Heart left ventricle (tissue), 16 donors: Measurements from ENCODE around the gene CACNA1G. TPM values are rescaled to one million over a fixed set of nuclear protein-coding genes. Genes with fewer than 3 reads are reported as not detected.

Experiments
- ATAC-seq, 4 donors: fragments of 200-7000 bp; cut with Tn5 transposase; one replicate each; pipeline ENCODE4 v1.9.1; 2020 to 2022; ENCODE audit warnings: moderate library complexity in 4 of 4, mild to moderate bottlenecking in 3 of 4, moderate number of reproducible peaks in 1 of 4
- DNase-seq, 5 donors: peaks; one replicate each; pipeline ENCODE4 v3.0.0-alpha.2; 2020
- H3K27ac ChIP-seq, 12 donors: fragments of 200-600 bp; sonication (generic) in 4 of 12; one replicate each; pipeline versions ENCODE4 v1.5.0 to v1.8.0; 2016 to 2022; ENCODE audit warnings: mild to moderate bottlenecking in 2 of 12
- H3K27me3 ChIP-seq, 9 donors: fragments of 200-600 bp; sonication (generic) in 2 of 9; one replicate each; pipeline versions ENCODE4 v1.5.1 to v1.8.0; 2016 to 2022; ENCODE audit warnings: mild to moderate bottlenecking in 3 of 9
- H3K36me3 ChIP-seq, 9 donors: fragments of 200-600 bp; sonication (generic) in 2 of 9; one replicate each; pipeline versions ENCODE4 v1.5.0 to v1.8.0; 2018 to 2022; ENCODE audit warnings: mild to moderate bottlenecking in 2 of 9
- H3K4me1 ChIP-seq, 12 donors: fragments of 200-600 bp; sonication (generic) in 4 of 12; one replicate each; pipeline versions ENCODE4 v1.5.0 to v1.8.0; 2016 to 2022; ENCODE audit warnings: mild to moderate bottlenecking in 3 of 12
- H3K4me3 ChIP-seq, 12 donors: fragments of 200-600 bp; sonication (generic) in 4 of 12; one replicate each; pipeline versions ENCODE4 v1.5.0 to v1.8.0; 2017 to 2022; ENCODE audit warnings: mild to moderate bottlenecking in 9 of 12, moderate library complexity in 4 of 12
- H3K9me3 ChIP-seq, 12 donors: fragments of 200-600 bp; sonication (generic) in 4 of 12; one replicate each; pipeline versions ENCODE4 v1.5.0 to v1.8.0; 2016 to 2022; ENCODE audit warnings: mild to moderate bottlenecking in 1 of 12
- CTCF ChIP-seq, 12 donors: fragments of 200-600 bp; sonication (generic) in 4 of 12; IDR thresholded peaks; one replicate each; pipeline versions ENCODE4 v1.5.0 to v1.8.0; 2018 to 2022; ENCODE audit warnings: antibody characterized with exemption in 12 of 12, mild to moderate bottlenecking in 5 of 12
- POLR2A ChIP-seq, 2 donors: fragments of 450-650 bp; IDR thresholded peaks; one replicate each; pipeline ENCODE4 v1.6.1; 2017; ENCODE audit warnings: antibody characterized with exemption in 2 of 2, mild to moderate bottlenecking in 2 of 2, moderate library complexity in 2 of 2
- WGBS, 4 donors: extraction: QIAGEN DNeasy Blood & Tissue Kit in 2 of 4; methylation state at CpG; one replicate each; pipeline versions ENCODE4 v1.1.5 to v1.1.7; 2013 to 2018; 5-methylcytosine and 5-hydroxymethylcytosine counted together
- intact Hi-C, 10 donors: fragments of 100-400 bp; cut with DNase I; formaldehyde crosslinking; loops; one replicate each; pipeline versions ENCODE4 v1.11.1 to v1.14.2; 2022
- polyA plus RNA-seq, 2 donors: library from polyadenylated mRNA; stranded (reverse); fragments of 200-250 nt; gene quantifications; one replicate each; pipeline ENCODE4 v1.2.3, GENCODE V29; 2013
- total RNA-seq, 9 donors: library from RNA; depleted of rRNA in 2 of 9; stranded (reverse); fragments of >200 nt in 2 of 9; fragmentation: NEBNext Ultra II Directional in 3 of 9; extraction: Animal tissue kit (Norgen Biotek cat#: 25700) in 3 of 9; gene quantifications; one replicate each; pipeline versions ENCODE4 v1.1.0 to v1.2.4, GENCODE V29; 2016 to 2023
- donor health status: ischemic (EF 13 %, LVEDD 7.1; RV severe dilation, severe dysfunction).
- donor health status: healthy with polysubstance abuse.
- donor health status: DM: no; HTN: yes; CAD: no.
- donor health status: DM: no; HTN: no; CAD: no.
- donor health status: ischemic (EF 25% LVEDD 6.9; RV normal size, moderate dysfunction).
- donor health status: ischemic (EF 25% LVEDD 5.7; RV mildly dilated, moderate dysfunction).
- donor health status: healthy.
- donor health status: DM: yes; HTN: yes; CAD: no.
- donor health status: ischemic (EF 35%, LVEDD 5.7; RV mildly dilated, moderate dysfunction).
- donor health status: nonischemic (EF 11% LVEDD 7.7; RV severe dilation, severe dysfunction).
- donor health status: DM: yes; HTN: yes; CAD: no.
- donor health status: PGD.
- donor health status: ischemic (EF 29% LVEDD 5.4; RV normal size, mild dysfunction).
- donor health status: nonischemic (EF 23%, LVEDD 6.1; RV moderate dilation, normal function).

CACNA1G gene
- total and polyA plus RNA-seq, 11 donors, result 0.02 to 0.48 (median 0.13) TPM; not detected in 1

- Histone ChIP-seq H3K27me3 (peaks cover 6 to 39% (median 30%) of the 10 kb centered on the region in 9 donors), H3K4me3 (peak overlapping the region; percentile 4 to 65 (median 43)), H3K9me3 (no peaks in the 10 kb centered on the region), H3K4me1 (peaks cover 5 to 50% (median 23%) of the 10 kb centered on the region in 12 donors), H3K36me3 (no peaks in the 10 kb centered on the region), H3K27ac (peak overlapping the region in 1 of 12 donors; percentile 74)
- peak in 1 of 4 donors; percentile 5 for ATAC-seq
- WGBS, 4 donors, result 6 to 14% (median 8%) methylated on average over 11 to 52 of the region's 52 CpGs
- no peak for TF ChIP-seq POLR2A (IDR thresholded peaks at IDR 0.05)
- no peak for TF ChIP-seq CTCF (IDR thresholded peaks at IDR 0.05)
- intact Hi-C loops, result loop anchor here in 6 of 10 donors (2.0 to 5.0 kb wide), 3 partner anchors 42 to 47 kb away; no protein-coding TSS in a partner anchor
- no peak for DNase-seq
Observed at GRCh38 chr17:50634915-50635731, 74.6 kb downstream of the CACNA1G start.

GRCh38 chr17:50635732-50635981, 75.1 kb downstream of the CACNA1G start:
- Histone ChIP-seq H3K4me3 (peak overlapping the region in 1 of 12 donors; percentile 65), H3K4me1 (peaks cover 5 to 56% (median 25%) of the 10 kb centered on the region in 12 donors), H3K27ac (no peak overlapping the region), H3K9me3 (no peaks in the 10 kb centered on the region), H3K36me3 (no peaks in the 10 kb centered on the region), H3K27me3 (peaks cover 6 to 35% (median 30%) of the 10 kb centered on the region in 9 donors)
- TF ChIP-seq CTCF (IDR thresholded peaks at IDR 0.05) (no peak), POLR2A (IDR thresholded peaks at IDR 0.05) (no peak)
- WGBS, 4 donors, result 58 to 82% (median 64%) methylated on average over 3 of the region's 3 CpGs
- DNase-seq, result no peak
- intact Hi-C loops, result loop anchor here in 2 of 10 donors (2.0 to 5.0 kb wide), 2 partner anchors 41 to 42 kb away; no protein-coding TSS in a partner anchor
- ATAC-seq, result no peak

GRCh38 chr17:50635982-50636803, 75.7 kb downstream of the CACNA1G start:
- Histone ChIP-seq H3K27me3 (peaks cover 6 to 35% (median 30%) of the 10 kb centered on the region in 9 donors), H3K9me3 (no peaks in the 10 kb centered on the region), H3K4me3 (peak overlapping the region in 1 of 12 donors; percentile 65), H3K27ac (no peak overlapping the region), H3K4me1 (peaks cover 5 to 61% (median 25%) of the 10 kb centered on the region in 12 donors), H3K36me3 (no peaks in the 10 kb centered on the region)
- 94 to 96% (median 95%) methylated on average over 9 of the region's 9 CpGs for WGBS, 4 donors
- intact Hi-C loops, result loop anchor here in 2 of 10 donors (2.0 to 5.0 kb wide), 2 partner anchors 41 kb away; no protein-coding TSS in a partner anchor
- DNase-seq (no peak), ATAC-seq (no peak)
- TF ChIP-seq CTCF (IDR thresholded peaks at IDR 0.05) (no peak), POLR2A (IDR thresholded peaks at IDR 0.05) (no peak)

GRCh38 chr17:50636804-50637195, 76.3 kb downstream of the CACNA1G start:
- H3K27ac ChIP-seq, result no peak overlapping the region
- WGBS, 4 donors, result 90 to 95% (median 93%) methylated on average over 7 of the region's 7 CpGs
- H3K36me3 ChIP-seq, result no peaks in the 10 kb centered on the region
- TF ChIP-seq CTCF (IDR thresholded peaks at IDR 0.05), result no peak
- no peak for TF ChIP-seq POLR2A (IDR thresholded peaks at IDR 0.05)
- no peak for ATAC-seq
- no peak for DNase-seq
- peaks cover 5 to 67% (median 25%) of the 10 kb centered on the region in 12 donors for H3K4me1 ChIP-seq
- H3K27me3 ChIP-seq, result peaks cover 6 to 35% (median 28%) of the 10 kb centered on the region in 9 donors
- no peak overlapping the region for H3K4me3 ChIP-seq
- no peaks in the 10 kb centered on the region for H3K9me3 ChIP-seq
- intact Hi-C loops, result loop anchor here in 1 of 10 donors (5.0 kb wide), 1 partner anchor 41 kb away; no protein-coding TSS in a partner anchor
